Measurements from ENCODE around the gene TNFRSF9. TPM values are rescaled to one million over a fixed set of nuclear protein-coding genes. Genes with fewer than 3 reads are reported as not detected.
A peak's percentile ranks its signal among the peaks of the same experiment; 100 is the strongest.
"Not testable (repeated sequence)": the region's sequence is repeated elsewhere in the genome, so short reads cannot be mapped to it uniquely, and the experiment has no call there.

The TNFRSF9 gene
- total RNA-seq, 2 donors from 2014 or later = 0.50 to 1.1 TPM

DNA sequence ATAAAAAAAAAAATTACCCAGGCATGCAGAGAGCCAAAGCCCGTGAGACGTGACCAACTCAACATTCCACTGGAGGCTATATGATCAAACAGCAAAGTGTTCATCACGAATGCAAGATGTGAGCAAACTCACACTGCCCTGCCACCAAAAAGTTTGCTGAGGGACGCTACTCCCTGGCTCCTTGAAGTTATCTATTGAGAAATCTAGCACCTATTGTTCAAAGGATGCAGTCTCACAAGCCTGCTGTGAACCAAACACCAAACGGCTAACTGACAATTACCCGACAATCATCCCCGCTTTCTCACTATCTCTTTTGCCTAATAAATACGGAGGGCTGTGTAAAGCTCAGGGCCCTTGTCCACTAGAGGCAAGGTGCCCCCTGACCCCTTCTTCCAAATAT is 13.6 kb downstream of the TNFRSF9 start:
- peaks cover 17% of the 10 kb centered on the region for H3K4me1 Mint-ChIP-seq
- H3K4me3 Mint-ChIP-seq; H3K27me3 Mint-ChIP-seq; DNase-seq; ATAC-seq; H3K36me3 Mint-ChIP-seq (ENCODE audit: low read depth); H3K27ac Mint-ChIP-seq; H3K9me3 ChIP-seq (ENCODE audit: control insufficient read depth, low read length, poor library complexity, severe bottlenecking): not testable (repeated sequence)

DNA sequence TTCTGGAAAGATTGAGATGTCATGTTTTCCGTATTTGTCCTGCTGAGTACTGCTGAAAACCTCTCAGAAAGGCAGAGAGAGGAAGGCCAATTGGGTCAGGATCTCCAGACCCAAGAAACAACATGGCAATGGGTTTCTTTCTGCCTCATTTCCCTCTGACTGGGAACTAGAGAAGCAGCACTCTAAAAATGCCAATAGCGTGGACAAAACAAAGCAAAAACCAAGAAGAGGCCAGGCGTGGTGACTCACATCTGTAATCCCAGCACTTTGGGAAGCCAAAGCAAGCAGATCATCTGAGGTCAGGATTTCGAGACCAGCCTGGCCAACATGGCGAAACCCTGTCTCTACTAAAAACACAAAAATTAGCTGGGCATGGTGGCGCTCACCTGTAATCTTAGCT is 18.3 kb downstream of the TNFRSF9 start:
- no peak for DNase-seq
- Mint-ChIP-seq H3K27ac (no peak overlapping the region), H3K4me1 (peaks cover under 1% of the 10 kb centered on the region), H3K36me3 (ENCODE audit: low read depth) (no peaks in the 10 kb centered on the region), H3K27me3 (peaks cover 2% of the 10 kb centered on the region), H3K4me3 (no peak overlapping the region)
- H3K9me3 ChIP-seq (ENCODE audit: control insufficient read depth, low read length, poor library complexity, severe bottlenecking) = no peaks in the 10 kb centered on the region
- ATAC-seq = no peak

DNA sequence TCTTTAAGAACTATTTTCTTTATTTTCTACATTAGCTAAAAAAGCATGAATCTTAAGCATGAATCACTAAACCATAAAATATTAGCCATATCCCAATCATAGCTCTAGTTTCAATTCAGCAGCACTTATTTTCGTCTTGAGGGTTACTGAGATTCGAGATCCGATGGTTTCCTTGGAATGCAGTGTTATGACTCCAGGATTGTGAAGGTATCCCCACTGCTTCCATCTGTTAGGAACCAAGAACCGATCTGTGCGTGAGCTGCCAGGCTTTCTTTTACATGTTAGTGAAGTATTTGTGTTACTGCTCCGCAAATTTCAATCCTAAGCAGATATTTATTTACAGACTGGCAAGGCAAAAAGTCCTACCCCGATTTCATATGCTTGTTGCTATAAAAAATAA is 18.8 kb downstream of the TNFRSF9 start:
- Mint-ChIP-seq H3K4me3 (no peak overlapping the region), H3K27ac (no peak overlapping the region), H3K36me3 (ENCODE audit: low read depth) (no peaks in the 10 kb centered on the region), H3K27me3 (peaks cover 6% of the 10 kb centered on the region), H3K4me1 (peaks cover 3% of the 10 kb centered on the region)
- no peak for ATAC-seq
- DNase-seq = no peak
- no peaks in the 10 kb centered on the region for H3K9me3 ChIP-seq (ENCODE audit: control insufficient read depth, low read length, poor library complexity, severe bottlenecking)

DNA sequence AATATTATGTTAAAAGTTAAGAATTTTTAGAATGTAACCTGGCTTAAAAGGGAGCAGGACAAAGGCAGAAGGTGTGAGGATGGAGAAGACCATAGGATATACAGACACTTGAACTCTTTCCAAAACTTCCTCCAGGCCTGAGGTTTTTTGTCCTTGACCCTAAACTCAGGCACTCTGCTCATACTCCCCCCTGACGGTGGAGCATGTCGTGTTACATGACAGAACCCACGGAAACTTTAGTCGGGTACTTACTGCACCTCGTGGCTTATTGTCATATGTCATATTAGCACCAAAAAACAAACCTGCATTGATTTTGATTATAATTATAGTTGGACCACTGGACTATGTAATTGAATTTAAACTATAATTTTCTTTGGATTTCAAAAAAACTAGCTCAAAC is 20.8 kb downstream of the TNFRSF9 start:
- Mint-ChIP-seq H3K27ac (no peak overlapping the region), H3K27me3 (peaks cover 6% of the 10 kb centered on the region), H3K4me3 (no peak overlapping the region), H3K36me3 (ENCODE audit: low read depth) (no peaks in the 10 kb centered on the region), H3K4me1 (peaks cover 5% of the 10 kb centered on the region)
- ATAC-seq (no peak), DNase-seq (no peak)
- H3K9me3 ChIP-seq (ENCODE audit: control insufficient read depth, low read length, poor library complexity, severe bottlenecking) = no peaks in the 10 kb centered on the region

DNA sequence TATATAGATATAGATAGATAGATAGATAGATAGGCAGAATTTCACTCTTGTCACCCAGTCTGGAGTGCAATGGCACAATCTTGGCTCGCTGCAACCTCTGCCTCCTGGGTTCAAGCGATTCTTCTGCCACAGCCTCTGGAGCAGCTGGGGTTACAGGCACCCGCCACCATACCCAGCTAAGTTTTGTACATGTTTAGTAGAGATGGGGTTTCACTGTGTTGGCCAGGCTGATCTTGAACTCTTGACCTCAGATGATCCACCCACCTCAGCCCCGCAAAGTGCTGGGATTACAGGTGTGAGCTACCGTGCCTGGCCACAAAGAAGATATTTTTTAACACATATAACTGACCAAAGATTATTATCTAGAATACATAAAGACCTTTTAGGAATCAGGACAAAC is 22.7 kb downstream of the TNFRSF9 start:
- not testable (repeated sequence) for H3K27me3 Mint-ChIP-seq; H3K9me3 ChIP-seq (ENCODE audit: control insufficient read depth, low read length, poor library complexity, severe bottlenecking); ATAC-seq; H3K36me3 Mint-ChIP-seq (ENCODE audit: low read depth); H3K27ac Mint-ChIP-seq; DNase-seq; H3K4me3 Mint-ChIP-seq; H3K4me1 Mint-ChIP-seq

DNA sequence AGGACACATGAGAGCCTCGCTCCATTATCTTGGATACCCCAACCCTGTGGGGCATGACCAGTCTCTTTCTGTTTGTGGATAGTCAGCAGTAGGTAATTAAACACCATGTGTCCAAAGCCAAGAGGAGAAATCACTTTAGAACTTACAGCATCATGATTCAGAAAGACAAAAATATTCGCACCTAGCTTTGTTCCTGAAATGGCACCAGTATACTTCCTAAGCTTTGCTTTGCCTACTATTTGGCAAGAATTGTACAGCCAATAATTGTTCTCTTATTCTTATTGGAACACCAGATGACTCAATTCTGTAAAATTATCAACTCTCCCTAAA is 24.2 kb downstream of the TNFRSF9 start:
- no peak for DNase-seq

DNA sequence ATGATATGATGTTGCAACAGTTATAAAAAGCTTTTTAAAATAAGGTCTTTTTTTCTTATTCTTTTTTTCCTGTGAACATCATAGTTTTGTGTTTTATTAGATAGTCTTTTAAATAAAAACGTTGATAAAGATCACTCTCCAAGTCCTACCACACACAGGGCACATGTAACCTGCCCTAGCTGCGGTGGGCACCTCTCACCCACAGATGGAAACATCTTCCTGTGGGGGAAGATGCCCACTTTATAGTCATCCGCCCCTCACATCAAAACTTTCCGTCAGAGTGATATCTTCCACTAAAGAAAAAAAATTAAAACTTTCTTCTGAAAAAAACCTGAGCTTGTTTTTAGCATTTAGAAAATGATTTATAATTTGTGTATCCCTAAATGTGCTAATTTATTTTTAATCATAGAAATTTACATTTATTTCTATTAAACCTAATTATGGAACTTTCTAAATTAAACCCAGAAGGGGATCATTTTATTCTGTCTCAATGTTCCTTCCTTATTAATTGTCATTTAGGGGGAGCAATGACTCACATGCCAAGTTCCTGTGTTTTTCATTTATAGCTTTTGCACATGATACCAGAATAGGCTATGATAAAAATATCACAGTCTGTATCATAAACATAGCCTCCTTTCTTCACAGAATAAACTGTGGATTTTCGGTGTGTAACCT is 24.7 kb downstream of the TNFRSF9 start:
- H3K27ac Mint-ChIP-seq = no peak overlapping the region
- no peak overlapping the region for H3K4me3 Mint-ChIP-seq
- peaks cover 6% of the 10 kb centered on the region for H3K27me3 Mint-ChIP-seq

More for the DNA sequence above, 24.2 kb downstream of the TNFRSF9 start:
- Mint-ChIP-seq H3K27me3 (peaks cover 6% of the 10 kb centered on the region), H3K4me3 (no peak overlapping the region), H3K27ac (no peak overlapping the region), H3K36me3 (ENCODE audit: low read depth) (no peaks in the 10 kb centered on the region), H3K4me1 (peaks cover 14% of the 10 kb centered on the region)
- H3K9me3 ChIP-seq (ENCODE audit: control insufficient read depth, low read length, poor library complexity, severe bottlenecking) = no peaks in the 10 kb centered on the region
- ATAC-seq = no peak

DNA sequence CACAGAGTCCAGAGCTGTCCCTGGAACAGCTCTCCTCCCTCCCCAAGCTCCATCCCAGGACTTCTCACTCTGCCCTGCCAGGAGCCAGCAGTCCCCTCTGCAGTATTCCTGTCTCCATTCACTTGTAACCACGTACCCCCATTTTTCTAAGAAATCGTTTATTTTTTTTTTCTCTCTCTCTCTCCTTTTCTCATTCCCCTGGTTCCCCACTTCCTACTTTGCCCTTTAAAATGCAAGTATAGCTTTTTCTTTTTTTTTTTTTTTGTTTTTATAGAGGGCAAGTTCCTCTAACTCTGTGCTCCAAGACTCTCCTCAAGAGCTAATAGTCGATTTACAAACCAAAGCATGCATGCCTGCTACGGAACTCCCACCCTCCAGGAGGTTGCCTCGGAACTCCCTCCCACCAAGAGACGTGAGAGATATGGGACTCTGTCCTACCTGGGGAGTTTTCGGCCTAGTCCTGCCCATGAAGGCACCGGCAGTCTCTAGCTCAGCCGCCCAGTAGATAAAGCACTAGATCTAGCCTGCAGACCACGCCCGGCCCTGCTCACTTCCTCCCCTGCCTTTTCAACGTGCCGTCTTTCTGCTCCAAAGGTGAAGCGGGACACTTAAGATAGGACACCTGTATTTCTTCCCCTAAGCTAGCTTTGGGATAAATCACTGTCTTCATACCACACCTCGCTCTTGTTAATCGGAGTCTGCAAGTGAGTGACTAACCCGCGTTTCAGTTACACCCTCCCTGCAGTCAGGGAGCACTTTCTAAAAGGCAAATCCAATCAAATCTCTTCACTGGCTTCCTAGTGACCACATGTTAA is 27.7 kb downstream of the TNFRSF9 start:
- Mint-ChIP-seq H3K36me3 (ENCODE audit: low read depth) (no peaks in the 10 kb centered on the region), H3K27ac (peak overlapping the region; percentile 90), H3K4me1 (peaks cover 14% of the 10 kb centered on the region), H3K27me3 (peaks cover 6% of the 10 kb centered on the region), H3K4me3 (peak overlapping the region; percentile 75)
- no peak for ATAC-seq
- no peaks in the 10 kb centered on the region for H3K9me3 ChIP-seq (ENCODE audit: control insufficient read depth, low read length, poor library complexity, severe bottlenecking)
- peak in 1 of 3 donors; percentile 30 for DNase-seq

More for the DNA sequence above, 24.7 kb downstream of the TNFRSF9 start:
- Mint-ChIP-seq H3K4me1 (peaks cover 14% of the 10 kb centered on the region), H3K36me3 (ENCODE audit: low read depth) (no peaks in the 10 kb centered on the region)
- DNase-seq (no peak), ATAC-seq (no peak)
- H3K9me3 ChIP-seq (ENCODE audit: control insufficient read depth, low read length, poor library complexity, severe bottlenecking) = no peaks in the 10 kb centered on the region

DNA sequence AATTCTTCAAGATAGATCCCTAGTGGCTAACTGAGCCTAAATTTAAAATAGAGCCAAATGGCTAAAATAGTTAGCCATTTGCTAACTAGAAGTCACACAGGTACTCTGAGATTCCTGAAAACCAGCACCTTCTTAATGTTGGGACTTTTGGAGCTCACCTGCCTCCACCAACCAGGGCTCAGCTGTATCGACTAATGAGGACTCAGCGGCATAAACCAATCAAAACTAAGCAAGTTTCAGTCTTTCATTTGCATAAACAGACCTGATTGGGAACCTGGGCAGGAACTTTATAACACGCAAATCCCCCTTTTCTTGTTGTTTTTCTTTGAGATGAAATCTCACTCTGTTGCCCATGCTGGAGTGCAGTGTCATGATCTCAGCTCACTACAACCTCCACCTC is 28.5 kb downstream of the TNFRSF9 start:
- Mint-ChIP-seq H3K27me3 (peaks cover 2% of the 10 kb centered on the region), H3K36me3 (ENCODE audit: low read depth) (no peaks in the 10 kb centered on the region), H3K4me3 (no peak overlapping the region), H3K27ac (peak overlapping the region; percentile 90), H3K4me1 (peaks cover 11% of the 10 kb centered on the region)
- ATAC-seq (peak; percentile 32), DNase-seq (no peak)
- no peaks in the 10 kb centered on the region for H3K9me3 ChIP-seq (ENCODE audit: control insufficient read depth, low read length, poor library complexity, severe bottlenecking)

DNA sequence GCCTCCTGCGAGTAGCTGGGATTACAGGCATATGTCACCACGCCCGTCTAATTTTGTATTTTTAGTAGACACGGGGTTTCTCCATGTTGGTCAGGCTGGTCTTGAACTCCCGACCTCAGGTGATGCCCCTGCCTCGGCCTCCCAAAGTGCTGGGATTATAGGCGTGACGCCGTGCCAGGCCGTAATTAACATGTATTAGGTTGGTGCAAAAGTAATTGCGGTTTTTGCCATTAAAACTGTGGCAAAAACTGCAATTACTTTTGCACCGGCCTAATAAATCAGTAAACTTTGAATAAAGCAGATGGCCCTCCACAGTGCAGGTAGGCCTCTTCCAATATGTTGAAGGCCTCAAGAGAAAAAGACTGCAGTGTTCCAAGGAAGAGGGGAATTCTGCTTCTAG is 35.4 kb downstream of the TNFRSF9 start:
- Mint-ChIP-seq H3K36me3 (ENCODE audit: low read depth) (no peaks in the 10 kb centered on the region), H3K27me3 (no peaks in the 10 kb centered on the region), H3K4me3 (no peak overlapping the region), H3K4me1 (peaks cover 5% of the 10 kb centered on the region), H3K27ac (no peak overlapping the region)
- no peaks in the 10 kb centered on the region for H3K9me3 ChIP-seq (ENCODE audit: control insufficient read depth, low read length, poor library complexity, severe bottlenecking)
- DNase-seq = no peak
- ATAC-seq = no peak

DNA sequence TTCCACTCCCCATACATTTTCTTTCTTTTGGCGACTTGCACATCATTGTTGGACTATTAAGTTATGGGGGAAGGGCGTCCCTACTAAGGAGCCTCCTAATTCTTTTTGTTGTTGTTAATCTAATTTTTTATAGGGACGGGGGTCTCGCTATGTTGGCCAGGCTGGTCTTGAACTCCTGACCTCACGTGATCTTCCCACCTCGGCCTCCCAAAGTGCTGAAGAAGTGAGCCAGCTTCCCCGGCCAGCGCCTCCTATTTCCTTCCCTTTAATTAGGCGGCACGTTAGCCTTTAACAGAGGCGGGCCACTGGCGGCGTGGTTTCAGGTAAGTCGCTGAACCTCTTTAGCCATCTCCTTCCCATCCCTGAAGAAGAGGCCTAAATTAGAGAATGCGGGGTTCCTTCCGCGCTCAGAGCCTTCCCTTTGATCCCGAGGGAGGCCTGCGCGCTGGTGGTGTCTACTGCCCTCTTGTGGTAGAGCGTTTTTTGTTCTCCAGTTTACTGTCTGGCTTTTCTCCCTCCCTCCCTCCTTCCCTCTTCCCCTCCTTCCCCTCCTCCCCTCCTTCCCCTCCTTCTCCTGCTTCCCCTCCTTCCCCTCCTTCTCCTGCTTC is 38.1 kb downstream of the TNFRSF9 start:
- peak; percentile 28 to 33 (median 30) for DNase-seq
- peaks cover 5% of the 10 kb centered on the region for H3K4me1 Mint-ChIP-seq

DNA sequence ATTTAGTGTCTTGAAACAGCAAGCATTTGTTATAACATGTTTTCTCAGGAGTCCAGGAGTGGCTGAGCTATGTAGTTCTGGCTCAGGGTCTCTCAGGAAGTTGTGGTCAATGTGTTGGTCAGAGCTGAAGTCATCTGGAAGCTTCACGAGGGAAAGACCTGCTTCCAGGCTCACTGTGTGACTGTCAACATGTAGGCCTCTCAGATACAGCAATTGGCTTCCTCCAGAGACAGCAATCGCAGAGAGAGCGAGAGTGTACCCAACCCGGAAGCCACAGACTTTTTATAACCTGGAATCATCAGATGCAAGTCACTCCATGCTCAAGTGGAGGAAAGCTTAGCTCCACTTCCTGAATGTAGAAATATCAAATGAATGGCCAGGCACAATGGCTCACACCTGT is 40.9 kb downstream of the TNFRSF9 start:
- Mint-ChIP-seq H3K27me3 (no peaks in the 10 kb centered on the region), H3K27ac (peak overlapping the region; percentile 43), H3K36me3 (ENCODE audit: low read depth) (no peaks in the 10 kb centered on the region), H3K4me1 (peaks cover 3% of the 10 kb centered on the region), H3K4me3 (no peak overlapping the region)
- ATAC-seq (no peak), DNase-seq (no peak)
- H3K9me3 ChIP-seq (ENCODE audit: control insufficient read depth, low read length, poor library complexity, severe bottlenecking) = no peaks in the 10 kb centered on the region

More for the DNA sequence above, 38.1 kb downstream of the TNFRSF9 start:
- peak; percentile 74 for ATAC-seq
- no peak overlapping the region for H3K27ac Mint-ChIP-seq
- peak overlapping the region; percentile 73 for H3K4me3 Mint-ChIP-seq
- H3K27me3 Mint-ChIP-seq = no peaks in the 10 kb centered on the region
- H3K36me3 Mint-ChIP-seq (ENCODE audit: low read depth) = no peaks in the 10 kb centered on the region
- H3K9me3 ChIP-seq (ENCODE audit: control insufficient read depth, low read length, poor library complexity, severe bottlenecking) = no peaks in the 10 kb centered on the region

DNA sequence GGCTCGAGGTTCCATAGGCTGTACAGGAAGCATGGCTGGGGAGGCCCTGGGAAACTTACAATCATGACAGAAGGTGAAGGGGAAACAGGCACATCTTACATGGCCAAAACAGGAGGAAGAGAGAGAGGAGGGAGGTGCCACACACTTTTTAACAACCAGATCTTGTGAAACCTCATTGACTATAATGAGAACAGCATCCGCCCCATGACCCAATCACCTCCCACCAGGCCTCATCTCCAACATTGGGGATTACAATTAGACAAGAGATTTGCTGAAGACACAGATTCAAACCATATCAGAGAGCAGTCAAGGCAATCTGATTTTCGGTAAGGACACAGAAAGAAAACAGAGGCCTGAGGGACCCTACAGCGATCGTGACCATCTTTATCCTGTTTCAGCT is 41.7 kb downstream of the TNFRSF9 start:
- DNase-seq (no peak), ATAC-seq (no peak)
- no peaks in the 10 kb centered on the region for H3K9me3 ChIP-seq (ENCODE audit: control insufficient read depth, low read length, poor library complexity, severe bottlenecking)
- no peaks in the 10 kb centered on the region for H3K27me3 Mint-ChIP-seq
- H3K27ac Mint-ChIP-seq = no peak overlapping the region
- no peaks in the 10 kb centered on the region for H3K36me3 Mint-ChIP-seq (ENCODE audit: low read depth)
- H3K4me3 Mint-ChIP-seq = no peak overlapping the region
- H3K4me1 Mint-ChIP-seq = peaks cover 3% of the 10 kb centered on the region
